A549 (cell line): ENCODE results near the gene ASB7. TPM values are rescaled to one million over a fixed set of nuclear protein-coding genes. Genes with fewer than 3 reads are reported as not detected.

Experiments used
- ATAC-seq, 2 experiments: fragments of 200-7000 bp in 1 of 2; fragments of >200 bp in 1 of 2; cut with Nextera tagmentation in 1 of 2; cut with Tn5 transposase in 1 of 2; 3 replicates each; pipeline versions ENCODE4 v1.8.0 to v1.9.1; 2018 to 2020; ENCODE audit warnings: mild to moderate bottlenecking in 1 of 2, moderate library complexity in 1 of 2
- CTCF ChIA-PET: fragments of 300-600 bp; sonication (Branson Sonifier 250); formaldehyde crosslinking; extraction: SDS; loops from one replicate; lab custom pipeline; 2021; ENCODE audit warnings: antibody characterized with exemption, inconsistent platforms; lab: Yijun Ruan, JAX
- POLR2A ChIA-PET: fragments of 350-600 bp; formaldehyde crosslinking; extraction: SDS; loops from one replicate; lab custom pipeline; 2021; ENCODE audit warnings: antibody characterized with exemption, inconsistent platforms; lab: Yijun Ruan, JAX
- DNase-seq, 2 experiments: peaks; one replicate each; pipeline versions ENCODE4 v3.0.0 to v3.0.0-alpha.2; 2011 to 2016; ENCODE audit warnings: low read depth in 1 of 2, low spot score in 1 of 2
- FAIRE-seq: peaks from 2 replicates; lab custom pipeline; 2011; peaks lifted over from hg19 to GRCh38; lab: Jason Lieb, UNC
- H3K27ac ChIP-seq, 2 experiments: fragments of >200 bp; sonication (Bioruptor Twin); formaldehyde crosslinking; 3 replicates each; pipeline ENCODE4 v1.5.1; 2016 to 2017
- H3K4me1 ChIP-seq: fragments of >200 bp; sonication (Bioruptor Twin); formaldehyde crosslinking; 3 replicates; pipeline ENCODE4 v1.6.1; 2016
- H3K4me2 ChIP-seq: fragments of >200 bp; sonication (Bioruptor Twin); formaldehyde crosslinking; 3 replicates; pipeline ENCODE4 v1.6.1; 2016
- H3K4me3 ChIP-seq: fragments of >200 bp; sonication (Bioruptor Twin); formaldehyde crosslinking; 3 replicates; pipeline ENCODE4 v1.5.1; 2016
- H3K9me3 ChIP-seq: fragments of >200 bp; sonication (Bioruptor Twin); formaldehyde crosslinking; 3 replicates; pipeline ENCODE4 v1.6.1; 2016
- CEBPB ChIP-seq, 2 experiments: fragments of >200 bp in 1 of 2; sonication (Bioruptor Twin) in 1 of 2; formaldehyde crosslinking in 1 of 2; IDR thresholded peaks; 2 replicates each; pipeline ENCODE4 v1.6.1; 2012 to 2016
- CHD2 ChIP-seq: fragments of 150-350 bp; IDR thresholded peaks from 2 replicates; pipeline ENCODE4 v1.6.1; 2014; ENCODE audit warnings: low read length; ENCODE audit not compliant: partially characterized antibody
- CHD4 ChIP-seq: fragments of 200-600 bp; sonication (generic); IDR thresholded peaks from 2 replicates; pipeline ENCODE4 v1.6.1; 2016; ENCODE audit warnings: antibody characterized with exemption, mild to moderate bottlenecking, borderline replicate concordance
- CTCF ChIP-seq: fragments of >200 bp; sonication (Bioruptor Twin); formaldehyde crosslinking; IDR thresholded peaks from 3 replicates; pipeline ENCODE4 v1.5.1; 2016
- E2F6 ChIP-seq: IDR thresholded peaks from 2 replicates; pipeline ENCODE4 v1.6.1; 2012; ENCODE audit warnings: low read depth, borderline replicate concordance
- FOSB ChIP-seq: fragments of 250-450 bp; sonication (Bioruptor Pico); IDR thresholded peaks from 2 replicates; pipeline ENCODE4 v1.5.0; 2020; ENCODE audit warnings: mild to moderate bottlenecking, moderate library complexity
- GATA3 ChIP-seq: IDR thresholded peaks from 2 replicates; pipeline ENCODE4 v1.6.1; 2012; ENCODE audit warnings: borderline replicate concordance
- HOXA7 ChIP-seq: fragments of 250-450 bp; sonication (Bioruptor Pico); IDR thresholded peaks from 2 replicates; pipeline ENCODE4 v1.5.0; 2020; ENCODE audit warnings: mild to moderate bottlenecking, moderate library complexity
- JUN ChIP-seq, 2 experiments: fragments of >200 bp; sonication (Bioruptor Twin); formaldehyde crosslinking; IDR thresholded peaks; 2 replicates in 1 of 2; 3 replicates in 1 of 2; pipeline ENCODE4 v1.6.1; 2016 to 2017
- MAFK ChIP-seq: fragments of 450-650 bp; IDR thresholded peaks from 2 replicates; pipeline ENCODE4 v1.6.1; 2014; ENCODE audit not compliant: partially characterized antibody
- MAX ChIP-seq: IDR thresholded peaks from 2 replicates; pipeline ENCODE4 v1.6.1; 2012
- MAZ ChIP-seq: fragments of 150-350 bp; IDR thresholded peaks from 2 replicates; pipeline ENCODE4 v1.6.1; 2014; ENCODE audit warnings: antibody characterized with exemption, low read depth, low read length, borderline replicate concordance
- NFE2L2 ChIP-seq: fragments of 150-350 bp; conservative IDR thresholded peaks from 2 replicates; pipeline ENCODE4 v1.6.1; 2014; ENCODE audit warnings: low read length
- RAD21 ChIP-seq, 2 experiments: fragments of >200 bp in 1 of 2; sonication (Bioruptor Twin) in 1 of 2; formaldehyde crosslinking in 1 of 2; IDR thresholded peaks in 1 of 2; conservative IDR thresholded peaks in 1 of 2; 2 replicates in 1 of 2; 3 replicates in 1 of 2; pipeline ENCODE4 v1.6.1; 2012 to 2018; ENCODE audit warnings: inconsistent platforms in 1 of 2
- RCOR1 ChIP-seq: fragments of 150-350 bp; IDR thresholded peaks from 2 replicates; pipeline ENCODE4 v1.6.1; 2014; ENCODE audit warnings: antibody characterized with exemption, low read length, low read depth
- REST ChIP-seq: fragments of 200-600 bp; sonication (generic); IDR thresholded peaks from 2 replicates; pipeline ENCODE4 v1.6.1; 2016; ENCODE audit warnings: antibody characterized with exemption, mild to moderate bottlenecking, moderate library complexity
- SMC3 ChIP-seq: fragments of >200 bp; sonication (Bioruptor Twin); formaldehyde crosslinking; IDR thresholded peaks from 3 replicates; pipeline ENCODE4 v1.6.1; 2018; ENCODE audit warnings: inconsistent platforms
- TP53 ChIP-seq: fragments of 250-450 bp; sonication (Bioruptor Pico); IDR thresholded peaks from 2 replicates; pipeline ENCODE4 v1.5.0; 2021; ENCODE audit warnings: mild to moderate bottlenecking, moderate library complexity
- ZC3H11A ChIP-seq: fragments of 450-650 bp; IDR thresholded peaks from 2 replicates; pipeline ENCODE4 v1.6.1; 2014; ENCODE audit warnings: antibody characterized with exemption, mild to moderate bottlenecking
- ZFP36 ChIP-seq: fragments of 450-650 bp; IDR thresholded peaks from 2 replicates; pipeline ENCODE4 v1.6.1; 2014; ENCODE audit warnings: borderline replicate concordance; ENCODE audit not compliant: partially characterized antibody
- WGBS: methylation state at CpG from one replicate; pipeline ENCODE4 v1.1.6; 2017; ENCODE audit errors: missing lambda C conversion rate; 5-methylcytosine and 5-hydroxymethylcytosine counted together
- polyA plus RNA-seq, 4 experiments: library from polyadenylated mRNA; depleted of rRNA in 3 of 4; stranded (reverse); fragments of >200 nt; fragmentation: RNase III in 1 of 4; extraction: RNeasy Plus Mini Kit Qiagen cat#74134 plus additional on column Dnase treatment in 1 of 4; gene quantifications; 2 replicates in 3 of 4; 3 replicates in 1 of 4; pipeline ENCODE4 v1.2.3, GENCODE V29; 2011 to 2017

The ASB7 gene
- polyA plus RNA-seq, 2 of the 4 experiments (the other 2 are of a cell fraction): 9.2 to 21.6 TPM

- ATAC-seq (no peak), FAIRE-seq (peak; percentile 89), DNase-seq (peak in 1 of 2 experiments; percentile 29)
- POLR2A ChIA-PET: interaction anchor here (1.8 kb wide), 1 partner anchor 223 kb away, joined by 9 read pairs; no protein-coding TSS in a partner anchor
- Histone ChIP-seq H3K4me1 (no peaks in the 10 kb centered on the region), H3K27ac (no peak overlapping the region), H3K9me3 (no peaks in the 10 kb centered on the region), H3K4me3 (no peak overlapping the region), H3K4me2 (no peak overlapping the region)
- WGBS: 44% methylated on average over 4 of the region's 4 CpGs
- TF ChIP-seq MAX (no peak), SMC3 (peak; percentile 69), JUN (IDR thresholded peaks at IDR 0.05) (no peak), RAD21 (conservative IDR thresholded peaks at IDR 0.05 in 1 of 2, IDR thresholded peaks at IDR 0.05 in 1 of 2) (peak; percentile 36 to 57; a peak in 4 of 5 replicates), CTCF (peak; percentile 59)
- CTCF ChIA-PET: interaction anchor here (0.7 to 6.8 kb wide), 21 partner anchors 9 to 783 kb away, joined by 3 to 120 read pairs (median 4); partner anchors contain the start of gene ADAMTS17
These were observed 29.9 kb upstream of the ASB7 start for GRCh38 chr15:100572362-100572983.

DNA sequence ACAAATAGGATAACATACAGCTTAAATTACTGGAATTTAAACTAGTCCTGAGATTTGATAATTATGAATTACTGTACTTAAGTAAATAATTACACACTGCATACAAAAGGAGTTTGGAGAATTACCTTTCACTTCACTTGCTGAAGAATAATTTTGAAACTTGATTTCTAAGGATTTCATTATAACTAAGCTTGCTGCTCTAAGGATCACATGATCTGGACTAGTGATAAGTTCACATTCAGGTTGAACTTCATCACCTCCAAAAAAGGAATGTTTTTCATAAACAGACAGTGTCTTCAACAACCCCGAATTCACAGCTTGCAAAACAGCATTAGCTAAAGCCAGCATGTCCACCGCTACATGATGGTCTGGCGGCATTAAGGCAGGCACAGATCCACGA, 28.9 kb upstream of the ASB7 start:
- Histone ChIP-seq H3K4me1 (no peaks in the 10 kb centered on the region), H3K4me2 (no peak overlapping the region), H3K4me3 (no peak overlapping the region), H3K9me3 (no peaks in the 10 kb centered on the region), H3K27ac (no peak overlapping the region)
- no peak for TF ChIP-seq JUN (IDR thresholded peaks at IDR 0.05)
- TF ChIP-seq E2F6: no peak
- TF ChIP-seq SMC3: no peak
- TF ChIP-seq ZC3H11A: no peak
- no peak for TF ChIP-seq CHD4
- TF ChIP-seq GATA3: no peak
- TF ChIP-seq CTCF: no peak
- no peak for TF ChIP-seq CEBPB (IDR thresholded peaks at IDR 0.05)
- no peak for TF ChIP-seq HOXA7 (CRISPR knock-in tag)
- TF ChIP-seq TP53: no peak
- no peak for TF ChIP-seq NFE2L2
- TF ChIP-seq CHD2: no peak
- no peak for TF ChIP-seq REST
- TF ChIP-seq FOSB (CRISPR knock-in tag): no peak
- no peak for TF ChIP-seq RCOR1
- TF ChIP-seq ZFP36: no peak
- TF ChIP-seq MAZ: no peak
- no peak for TF ChIP-seq MAFK
- POLR2A ChIA-PET: interaction anchor here (0.7 to 1.8 kb wide), 2 partner anchors 224 to 232 kb away, joined by 4 to 9 read pairs; partner anchors contain the start of gene ADAMTS17
- CTCF ChIA-PET: interaction anchor here (0.9 to 6.8 kb wide), 9 partner anchors 10 to 784 kb away, joined by 3 to 120 read pairs (median 7); partner anchors contain the start of gene ADAMTS17
- no peak for DNase-seq
- 86% methylated on average over 4 of the region's 4 CpGs for WGBS
- ATAC-seq: no peak
- FAIRE-seq: peak; percentile 61
